Activated CD4-positive, CD25-positive, alpha-beta regulatory T cell (primary cell): Measurements from ENCODE around the gene STK10.
A peak's percentile ranks its signal among the peaks of the same experiment; 100 is the strongest.

Experiments
- DNase-seq, 4 experiments: peaks; one replicate each; lab custom pipeline; 2025; lab: John Stamatoyannopoulos, UW

The STK10 gene

DNA sequence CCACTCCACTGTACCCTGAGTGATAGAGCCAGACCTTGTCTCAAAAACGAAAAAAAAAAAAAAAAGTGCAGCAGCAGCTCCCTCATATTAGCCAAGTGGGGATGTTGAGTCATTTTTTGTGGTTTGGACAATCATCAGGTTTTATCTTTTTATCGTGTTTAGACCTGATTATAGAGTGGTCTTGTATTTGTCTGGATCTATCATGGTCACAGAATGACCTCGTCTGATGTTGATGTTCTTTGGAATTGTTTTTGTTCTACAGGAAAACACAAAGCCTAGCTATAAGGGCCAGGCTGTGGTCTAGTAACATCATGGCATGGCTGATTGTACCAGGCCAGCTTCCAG lies 179.9 kb downstream of the STK10 start:
- DNase-seq, result no peak

DNA sequence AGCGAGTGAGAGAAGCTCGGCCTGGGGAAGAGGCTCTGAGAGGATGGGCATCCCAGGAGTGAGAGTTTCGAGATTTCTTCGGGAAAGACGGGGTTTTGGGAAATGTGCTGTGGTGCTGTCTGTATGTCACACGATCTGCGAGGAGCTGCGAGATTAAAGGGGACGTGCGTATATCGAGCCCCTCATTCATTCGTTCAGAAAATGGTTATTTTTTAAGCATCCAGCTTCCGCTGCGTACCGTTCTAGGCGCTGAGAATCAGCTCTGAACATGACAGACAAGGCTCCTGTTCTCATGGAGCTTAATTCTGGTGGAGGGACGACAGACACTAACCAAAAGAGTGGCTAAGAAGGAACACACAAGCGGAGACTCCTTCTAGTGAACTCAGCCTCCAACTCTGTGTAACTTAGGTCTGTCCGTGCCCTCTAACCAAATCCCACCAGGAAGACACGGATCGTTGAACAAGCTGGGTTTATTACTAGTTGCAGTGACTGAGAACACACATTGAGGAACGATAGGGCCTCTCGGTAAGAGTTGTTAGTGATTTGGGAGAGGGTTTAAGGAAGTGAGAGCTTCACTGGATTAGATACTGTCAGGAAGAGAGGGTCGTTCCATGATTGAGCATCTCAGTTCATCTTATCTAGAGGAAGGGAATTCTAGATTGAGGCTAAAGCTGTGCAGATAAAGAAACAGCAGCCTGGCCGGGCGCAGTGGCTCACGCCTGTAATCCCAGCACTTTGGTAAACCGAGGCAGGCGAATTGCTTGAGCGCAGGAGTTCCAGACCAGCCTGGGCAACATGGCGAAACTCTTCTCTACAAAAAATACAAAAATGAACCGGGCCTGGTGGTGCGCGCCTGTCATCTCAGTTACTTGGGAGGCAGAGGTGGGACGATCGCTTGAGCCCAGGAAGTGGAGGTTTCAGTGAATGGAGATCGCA lies 180.6 kb downstream of the STK10 start:
- no peak for DNase-seq

DNA sequence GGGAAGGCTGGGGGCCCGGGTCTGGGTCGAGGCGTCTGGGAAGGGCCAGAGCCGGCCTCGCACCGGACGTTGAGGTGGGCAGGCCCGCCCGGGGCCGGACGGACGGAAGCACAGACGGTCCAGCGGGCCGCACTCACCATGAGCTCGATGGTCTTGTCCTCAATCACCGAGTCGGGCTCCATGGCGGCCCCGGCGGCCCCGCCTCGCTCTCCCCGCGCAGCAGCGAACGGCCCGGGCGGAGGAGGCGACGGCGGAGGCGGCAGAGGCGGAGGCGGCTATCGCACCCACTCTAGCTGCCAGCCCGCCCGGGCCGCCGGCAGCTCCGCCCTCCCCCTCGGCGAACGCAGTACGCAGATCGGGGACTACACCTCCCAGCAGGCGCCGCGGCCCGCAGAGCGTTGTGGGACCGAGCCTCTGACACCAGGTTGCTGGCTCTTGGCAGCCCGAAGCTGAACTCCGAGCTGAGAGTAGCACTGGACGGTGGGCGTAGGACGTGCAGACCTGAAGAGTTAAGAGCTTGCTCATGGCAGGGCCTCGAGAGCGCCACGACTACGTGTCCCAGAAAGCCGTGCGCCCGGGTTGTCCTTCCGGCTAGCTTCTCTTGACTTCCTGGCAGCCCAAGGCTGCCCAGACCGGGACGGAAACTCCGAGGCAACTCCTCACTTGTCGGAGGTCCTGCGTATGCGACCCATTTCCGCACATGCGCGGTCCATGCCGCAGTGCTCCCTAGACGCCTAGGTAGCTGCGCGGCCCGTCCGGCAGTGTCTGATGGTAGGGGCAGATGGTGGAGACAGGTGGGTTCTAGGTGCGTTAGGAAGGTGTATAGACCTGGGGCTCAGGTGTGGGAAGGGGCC lies 181.5 kb downstream of the STK10 start, which contains the start of gene FBXW11:
TSS of gene FBXW11 (minus strand) at position 318 of the 854 bp plus-strand sequence. CDS start at position 182, 136 bp downstream.
- peak; percentile 87 to 90 (median 90) for DNase-seq

DNA sequence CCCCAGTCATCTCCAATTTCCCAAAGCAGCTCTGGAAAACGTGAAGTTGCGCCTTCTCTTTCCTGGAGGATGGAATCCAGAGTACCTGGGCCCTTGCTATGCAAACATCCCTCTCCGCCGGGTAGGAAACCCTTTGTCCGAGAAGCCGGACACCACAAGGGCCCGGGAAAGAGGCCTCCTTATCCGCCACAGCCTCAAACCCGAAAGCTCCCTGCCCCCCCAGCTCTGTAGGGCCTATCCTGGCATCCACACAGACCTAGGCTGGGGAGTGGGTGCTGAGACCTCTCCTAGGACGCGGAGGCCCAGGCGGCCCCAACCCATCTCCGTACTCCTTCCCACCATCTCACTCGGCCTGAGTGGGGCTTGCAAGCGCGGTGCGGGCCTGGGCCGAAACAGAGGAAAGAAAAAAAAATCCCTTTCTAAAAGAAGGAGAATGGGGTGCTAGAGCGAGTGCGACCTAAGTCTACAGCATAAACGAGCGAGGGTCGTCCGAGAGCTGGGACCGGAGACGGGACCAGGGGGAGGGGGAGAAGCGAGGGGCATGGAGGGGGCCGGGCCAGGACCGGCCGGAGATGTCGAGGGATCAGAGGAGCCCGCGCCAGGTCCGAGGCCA lies 182.2 kb downstream of the STK10 start:
- peak in 3 of 4 experiments; percentile 6 to 31 (median 24) for DNase-seq

DNA sequence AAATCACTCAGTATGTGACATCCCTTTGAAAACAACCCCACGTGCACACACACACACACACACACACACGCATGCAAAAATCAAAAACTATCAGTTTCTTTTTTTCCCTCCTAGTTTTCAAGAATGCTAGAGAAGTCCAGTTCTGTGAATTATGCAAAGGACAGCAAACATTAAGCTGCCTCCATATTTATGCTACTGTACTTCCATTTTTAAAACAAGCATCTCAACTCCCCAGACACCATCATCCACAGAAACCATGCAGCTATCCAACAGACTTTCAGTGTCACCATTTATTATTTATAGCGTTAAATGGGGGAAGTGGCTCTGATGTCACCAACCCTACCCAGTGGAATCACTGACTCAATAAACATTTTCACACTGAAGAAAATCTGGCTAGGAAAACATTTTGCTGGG lies 183.2 kb downstream of the STK10 start:
- no peak for DNase-seq

DNA sequence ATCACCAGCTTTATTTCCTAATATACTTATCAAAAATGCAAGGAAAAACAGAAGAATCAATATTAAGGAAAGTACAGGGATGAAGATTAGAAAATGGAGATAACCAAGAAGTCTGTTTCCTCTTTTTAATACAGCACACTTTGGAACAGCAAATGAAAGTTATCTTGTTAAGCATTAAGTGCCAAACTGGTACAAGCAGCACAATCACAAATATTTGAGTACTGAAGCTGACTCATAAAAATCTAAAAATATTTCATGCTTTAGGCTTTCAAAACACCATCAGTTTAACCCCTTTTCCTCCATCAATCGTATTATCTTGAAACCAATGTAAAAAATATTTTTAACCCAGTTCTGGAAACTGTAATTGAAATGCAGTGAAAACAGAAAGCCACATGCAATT lies 184.3 kb downstream of the STK10 start:
- no peak for DNase-seq

DNA sequence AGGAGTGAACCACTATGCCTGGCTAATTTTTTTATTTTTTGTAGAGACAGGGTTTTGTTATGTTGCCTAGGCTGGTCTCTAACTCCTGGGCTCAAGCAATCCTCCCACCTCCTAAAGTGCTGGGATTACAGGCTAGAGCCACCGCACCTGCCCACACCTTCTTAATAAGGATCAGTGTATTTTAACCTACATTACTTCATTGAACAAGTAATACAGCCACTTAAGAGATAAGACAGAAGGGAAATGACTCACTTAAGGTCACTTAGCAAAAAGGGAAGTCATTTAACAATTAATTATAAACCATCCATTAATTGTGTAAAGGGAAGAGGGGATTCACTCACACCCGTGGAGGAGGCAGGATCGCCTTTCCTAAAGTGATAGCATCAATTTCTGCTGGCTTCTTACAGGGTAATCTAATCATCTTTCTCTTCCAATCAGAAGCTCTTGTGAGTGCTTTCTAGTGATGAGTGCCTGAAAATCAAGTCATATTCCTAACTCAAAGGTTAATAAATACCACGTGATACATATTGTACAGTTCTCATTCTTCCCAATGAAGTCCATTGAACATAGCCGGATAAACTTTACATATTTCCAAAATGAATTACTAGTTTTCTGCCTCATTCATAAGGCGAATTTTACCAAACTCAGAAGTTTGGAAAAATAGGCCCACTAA lies 185.0 kb downstream of the STK10 start:
- no peak for DNase-seq

DNA sequence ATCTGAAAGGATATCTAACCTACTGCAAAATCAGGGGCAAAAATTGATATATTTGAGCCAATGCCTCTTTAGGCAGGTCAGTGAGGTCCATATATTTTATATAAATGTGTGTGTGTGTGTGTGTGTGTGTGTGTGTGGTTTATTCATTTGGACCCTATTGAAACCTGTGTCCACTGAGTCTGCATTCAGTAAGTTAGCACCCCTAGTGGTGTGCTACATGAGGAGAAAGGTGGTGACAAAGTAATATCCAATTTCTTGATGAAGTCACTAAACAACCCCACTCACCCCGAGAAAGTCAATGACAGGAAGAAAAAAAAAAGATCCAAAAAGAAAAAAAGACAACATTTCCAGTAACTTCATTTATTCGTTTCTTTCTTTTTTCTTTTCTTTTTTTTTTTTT lies 185.7 kb downstream of the STK10 start:
- no peak for DNase-seq

DNA sequence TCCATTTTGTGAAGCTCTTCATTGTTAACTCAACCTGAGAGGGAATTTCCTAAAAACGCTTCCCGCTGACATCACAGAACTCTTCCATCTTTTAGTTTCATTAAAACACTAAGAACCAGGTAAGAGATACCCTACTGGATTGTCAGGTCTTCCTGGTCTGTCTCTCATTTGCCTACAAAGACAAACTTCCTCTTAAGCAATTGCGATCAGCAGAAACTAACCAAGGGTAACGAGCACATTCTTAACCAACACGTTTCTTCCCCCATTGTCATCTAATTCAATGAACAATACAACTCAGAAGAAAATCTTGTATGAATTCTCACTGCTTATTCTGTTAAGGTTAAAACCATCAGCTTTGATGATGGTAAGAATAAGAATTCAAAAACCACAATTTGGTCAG lies 188.1 kb downstream of the STK10 start:
- no peak for DNase-seq

DNA sequence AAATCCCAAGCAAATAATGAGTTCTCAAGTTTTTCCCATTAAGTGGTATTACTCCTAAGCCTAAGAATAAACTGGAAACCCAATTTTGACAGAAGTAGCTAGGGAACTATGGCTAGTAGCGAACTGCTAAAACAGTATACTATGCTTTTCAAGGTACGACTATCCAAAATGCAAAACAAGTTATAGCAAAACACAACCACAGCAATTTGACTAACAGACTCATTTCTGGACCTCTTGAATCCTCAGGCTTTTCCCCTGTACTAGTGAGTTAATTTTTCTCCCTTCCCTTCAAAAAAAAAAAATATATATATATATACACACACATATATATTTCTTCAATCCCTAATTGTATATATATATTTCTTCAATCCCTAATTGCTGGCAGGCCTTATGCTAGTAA lies 188.9 kb downstream of the STK10 start:
- no peak for DNase-seq

DNA sequence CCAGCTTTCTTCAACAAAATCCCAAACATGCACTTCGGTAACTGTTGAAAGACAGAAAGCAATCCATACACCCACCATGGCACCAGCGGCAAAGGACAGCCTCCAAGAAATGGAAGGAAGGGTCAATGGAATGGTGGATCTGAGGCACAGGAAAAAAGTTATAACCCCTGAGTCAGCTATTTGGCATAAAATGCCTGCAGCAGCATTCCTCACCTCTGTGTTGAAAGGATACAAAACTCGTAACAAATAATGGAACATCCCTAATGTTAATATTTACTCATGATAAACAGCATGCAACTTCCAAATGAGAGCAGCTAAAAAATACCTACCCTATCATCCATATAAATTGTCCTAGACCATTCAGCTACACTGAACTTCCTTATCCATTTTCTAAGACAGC lies 191.0 kb downstream of the STK10 start:
- DNase-seq, result no peak

DNA sequence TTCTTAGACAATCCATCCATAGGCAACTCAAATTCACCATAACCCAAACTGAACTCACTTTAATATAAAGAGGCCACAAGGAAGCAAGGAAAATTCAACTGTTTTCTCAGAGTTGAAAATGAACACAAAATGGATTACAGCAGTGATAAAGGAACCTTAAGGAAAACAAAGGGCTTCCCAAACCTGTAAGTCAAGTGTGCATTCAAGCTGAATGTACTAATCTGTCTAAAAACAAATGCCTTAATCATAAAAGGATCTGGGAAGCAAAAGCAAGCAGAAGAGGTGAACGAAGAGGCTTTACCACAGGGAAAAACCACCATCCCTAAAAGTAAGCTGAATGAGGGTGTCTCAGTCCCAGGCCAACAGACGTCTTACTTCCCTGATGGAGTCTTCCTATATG lies 195.2 kb downstream of the STK10 start:
- no peak for DNase-seq

DNA sequence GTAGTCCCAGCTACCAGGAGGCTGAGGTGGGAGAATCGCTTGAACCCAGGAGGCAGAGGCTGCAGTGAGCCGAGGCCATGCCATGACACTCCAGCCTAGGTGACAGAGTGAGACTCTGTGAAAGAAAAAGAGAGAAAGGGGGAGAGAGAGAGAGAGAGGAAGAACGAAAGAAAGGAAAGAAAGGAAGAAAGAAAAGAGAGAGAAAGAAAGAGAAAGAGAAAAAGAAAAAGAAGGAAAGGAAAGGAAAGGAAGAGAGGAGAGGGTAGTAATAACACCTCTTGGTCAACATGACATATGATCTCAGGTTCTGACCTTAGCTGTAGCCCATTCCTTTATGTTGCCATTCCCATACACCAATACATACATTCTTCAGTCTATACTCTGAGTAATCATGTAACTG lies 195.7 kb downstream of the STK10 start:
- DNase-seq, result no peak
